Activated B cell treated with CpG ODN at 0.5 μM for 24 hours (primary cell): ENCODE results near the gene PI3. TPM values are rescaled to one million over a fixed set of nuclear protein-coding genes. Genes with fewer than 3 reads are reported as not detected.
"Not testable (repeated sequence)": the region's sequence is repeated elsewhere in the genome, so short reads cannot be mapped to it uniquely, and the experiment has no call there.

Source experiments
- ATAC-seq: fragments of 200-7000 bp; cut with Tn5 transposase; one replicate; pipeline ENCODE4 v1.10.0; 2021; ENCODE audit warnings: low read depth, mild to moderate bottlenecking, moderate library complexity
- CTCF ChIA-PET: fragments of 350-600 bp; sonication (Branson Sonifier 250); formaldehyde crosslinking; loops from one replicate; lab custom pipeline; 2021; ENCODE audit warnings: antibody characterized with exemption; lab: Charles Lee
- POLR2A ChIA-PET: fragments of 350-600 bp; sonication (Branson Sonifier 250); formaldehyde crosslinking; loops from one replicate; lab custom pipeline; 2021; ENCODE audit warnings: antibody characterized with exemption; lab: Charles Lee
- DNase-seq: peaks from one replicate; pipeline ENCODE4 v3.0.0; 2022
- H3K27ac Mint-ChIP-seq: one replicate; pipeline ENCODE4 v1.8.0; 2020; ENCODE audit warnings: mixed read lengths
- H3K27me3 Mint-ChIP-seq: one replicate; pipeline ENCODE4 v1.8.0; 2021; ENCODE audit warnings: mixed read lengths
- H3K36me3 Mint-ChIP-seq: one replicate; pipeline ENCODE4 v1.8.0; 2021; ENCODE audit warnings: low read depth, mixed read lengths
- H3K4me1 Mint-ChIP-seq: one replicate; pipeline ENCODE4 v1.8.0; 2021; ENCODE audit warnings: mixed read lengths
- H3K4me3 Mint-ChIP-seq: one replicate; pipeline ENCODE4 v1.8.0; 2020; ENCODE audit warnings: mild to moderate bottlenecking, mixed read lengths
- H3K9me3 Mint-ChIP-seq: one replicate; pipeline ENCODE4 v1.8.0; 2020; ENCODE audit warnings: mixed read lengths
- CTCF ChIP-seq: fragments of 200-600 bp; IDR thresholded peaks from one replicate; pipeline ENCODE4 v1.8.0; 2022; ENCODE audit warnings: antibody characterized with exemption, mild to moderate bottlenecking
- intact Hi-C: fragments of 100-400 bp; cut with micrococcal nuclease; formaldehyde crosslinking; loops from one replicate; pipeline ENCODE4 v1.15.1; 2024
- total RNA-seq: library from RNA; stranded (reverse); gene quantifications from 2 replicates; pipeline ENCODE4 v1.2.3, GENCODE V29; 2022

Gene PI3
- total RNA-seq, 1 donor from 2014 or later, result not detected

DNA sequence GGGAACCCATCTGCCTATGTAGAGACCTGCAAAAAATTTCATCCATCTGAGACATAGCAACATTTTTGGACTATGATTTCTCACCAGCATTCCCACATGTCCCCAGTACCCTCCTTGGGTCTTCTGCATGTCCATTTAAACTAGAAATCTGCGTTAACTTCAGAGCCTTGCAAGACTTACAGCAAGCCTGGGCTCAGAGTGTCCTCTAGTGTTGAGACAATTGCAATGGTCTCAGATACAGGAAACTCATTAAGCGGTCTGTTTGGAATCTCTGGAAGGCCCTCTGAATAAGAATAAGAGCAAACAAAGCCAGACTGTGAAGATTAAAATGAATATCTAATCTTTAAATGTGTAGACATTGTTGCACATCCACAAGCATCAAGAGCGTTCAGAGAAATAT lies 20.5 kb upstream of the PI3 start:
- peaks cover 25% of the 10 kb centered on the region for H3K9me3 Mint-ChIP-seq
- H3K27ac Mint-ChIP-seq, result no peak overlapping the region

GRCh38 chr20:45154794-45155193 lies 19.9 kb upstream of the PI3 start:
- POLR2A ChIA-PET, H3K4me3 Mint-ChIP-seq, CTCF ChIA-PET, H3K36me3 Mint-ChIP-seq, H3K27me3 Mint-ChIP-seq, H3K27ac Mint-ChIP-seq, intact Hi-C loops, DNase-seq, ATAC-seq: not testable (repeated sequence)
- Mint-ChIP-seq H3K4me1 (peaks cover 15% of the 10 kb centered on the region), H3K9me3 (peaks cover 27% of the 10 kb centered on the region)

More for the DNA sequence above, 20.5 kb upstream of the PI3 start:
- DNase-seq (no peak), ATAC-seq (no peak)
- intact Hi-C loops, result no loop called here
- POLR2A ChIA-PET, result no interaction called here
- CTCF ChIA-PET, result no interaction called here
- H3K4me1 Mint-ChIP-seq, result peaks cover 15% of the 10 kb centered on the region
- H3K4me3 Mint-ChIP-seq, result no peak overlapping the region
- TF ChIP-seq CTCF, result no peak
- H3K27me3 Mint-ChIP-seq, result peaks cover 13% of the 10 kb centered on the region
- peaks cover 6% of the 10 kb centered on the region for H3K36me3 Mint-ChIP-seq

- DNase-seq (no peak), ATAC-seq (no peak)
- H3K4me1 Mint-ChIP-seq, result peaks cover 15% of the 10 kb centered on the region
- no peak for TF ChIP-seq CTCF
- intact Hi-C loops, result no loop called here
- peaks cover 14% of the 10 kb centered on the region for H3K27me3 Mint-ChIP-seq
- ChIA-PET POLR2A (no interaction called here), CTCF (no interaction called here)
- H3K4me3 Mint-ChIP-seq, result no peak overlapping the region
- peaks cover 30% of the 10 kb centered on the region for H3K9me3 Mint-ChIP-seq
- no peak overlapping the region for H3K27ac Mint-ChIP-seq
- H3K36me3 Mint-ChIP-seq, result peaks cover 6% of the 10 kb centered on the region
Observed at GRCh38 chr20:45156713-45157112, 18.0 kb upstream of the PI3 start.

- DNase-seq (no peak), ATAC-seq (no peak)
- no peak for TF ChIP-seq CTCF
- ChIA-PET CTCF (no interaction called here), POLR2A (no interaction called here)
- Mint-ChIP-seq H3K4me3 (no peak overlapping the region), H3K27ac (no peak overlapping the region), H3K4me1 (peaks cover 15% of the 10 kb centered on the region), H3K27me3 (peaks cover 24% of the 10 kb centered on the region), H3K9me3 (peaks cover 40% of the 10 kb centered on the region), H3K36me3 (peaks cover 6% of the 10 kb centered on the region)
- intact Hi-C loops, result no loop called here
Observed at GRCh38 chr20:45157962-45158361, 16.7 kb upstream of the PI3 start.

DNA sequence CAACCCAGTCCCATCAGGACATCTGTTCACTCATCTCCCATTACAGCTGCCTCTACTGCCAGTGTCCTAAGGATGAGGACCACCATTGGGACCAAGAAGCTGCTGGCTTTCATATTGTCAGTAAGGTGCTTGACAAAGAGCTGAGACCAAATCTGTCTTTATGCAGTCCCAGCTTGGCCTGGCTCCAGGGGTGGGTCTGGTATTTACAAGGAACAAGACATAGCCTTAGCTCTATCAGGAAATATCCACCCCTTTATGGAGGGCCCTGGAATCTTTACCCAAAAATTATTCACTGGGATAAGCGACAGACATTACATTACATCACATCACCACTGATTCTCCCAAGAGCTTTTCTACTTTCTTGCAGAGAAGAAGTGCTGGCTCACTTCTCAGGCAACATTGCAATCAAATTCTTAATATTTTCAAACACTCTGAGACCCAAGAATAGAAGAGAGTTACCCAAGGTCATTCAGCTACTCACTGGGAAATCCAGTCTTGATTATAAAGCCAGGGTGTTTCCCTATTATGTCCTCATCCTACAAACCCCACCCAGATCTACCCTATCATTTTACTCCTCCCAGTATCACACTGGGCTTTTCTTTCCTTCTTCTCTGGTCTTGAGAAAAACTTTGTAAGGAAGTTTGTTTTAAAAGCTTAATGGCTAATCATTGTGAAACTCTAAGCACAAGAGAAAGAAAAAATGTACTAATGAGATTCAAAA lies 11.5 kb upstream of the PI3 start:
- no peak overlapping the region for H3K27ac Mint-ChIP-seq
- no peaks in the 10 kb centered on the region for H3K4me1 Mint-ChIP-seq
- CTCF ChIA-PET, result no interaction called here
- peaks cover 29% of the 10 kb centered on the region for H3K9me3 Mint-ChIP-seq
- intact Hi-C loops, result no loop called here
- DNase-seq (no peak), ATAC-seq (no peak)
- H3K36me3 Mint-ChIP-seq, result peaks cover 3% of the 10 kb centered on the region
- no peak overlapping the region for H3K4me3 Mint-ChIP-seq
- TF ChIP-seq CTCF, result no peak
- POLR2A ChIA-PET, result no interaction called here
- peaks cover 54% of the 10 kb centered on the region for H3K27me3 Mint-ChIP-seq

DNA sequence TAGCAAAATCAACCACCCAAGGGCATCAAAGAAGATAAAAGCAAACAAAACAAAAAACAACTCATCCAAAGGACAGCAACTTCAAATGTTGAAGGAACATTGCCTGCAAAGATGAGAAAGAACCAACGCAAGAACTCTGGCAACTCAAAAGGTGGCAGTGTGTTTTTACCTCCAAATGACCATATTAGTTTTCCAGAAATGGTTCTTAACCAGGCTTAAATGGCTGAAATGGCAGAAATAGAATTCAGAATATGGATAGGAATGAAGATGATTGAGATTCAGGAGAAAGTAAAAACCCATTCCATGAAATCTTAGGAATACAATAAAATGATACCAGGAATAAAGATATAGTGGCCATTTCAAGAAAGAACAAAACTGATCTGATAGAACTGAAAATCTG lies 9.8 kb upstream of the PI3 start:
- no peak for TF ChIP-seq CTCF
- H3K4me3 Mint-ChIP-seq, result no peak overlapping the region
- H3K27ac Mint-ChIP-seq, result no peak overlapping the region
- H3K36me3 Mint-ChIP-seq, result no peaks in the 10 kb centered on the region
- H3K9me3 Mint-ChIP-seq, result peaks cover 16% of the 10 kb centered on the region
- CTCF ChIA-PET, result no interaction called here
- no peak for DNase-seq
- no peak for ATAC-seq
- POLR2A ChIA-PET, result no interaction called here
- peaks cover 54% of the 10 kb centered on the region for H3K27me3 Mint-ChIP-seq
- H3K4me1 Mint-ChIP-seq, result no peaks in the 10 kb centered on the region
- intact Hi-C loops, result no loop called here
